ENCODE data around the gene SLAIN1. TPM values are rescaled to one million over a fixed set of nuclear protein-coding genes. Genes with fewer than 3 reads are reported as not detected.

Gene SLAIN1
- total RNA-seq, 1 donor from 2014 or later: 7.4 TPM

DNA sequence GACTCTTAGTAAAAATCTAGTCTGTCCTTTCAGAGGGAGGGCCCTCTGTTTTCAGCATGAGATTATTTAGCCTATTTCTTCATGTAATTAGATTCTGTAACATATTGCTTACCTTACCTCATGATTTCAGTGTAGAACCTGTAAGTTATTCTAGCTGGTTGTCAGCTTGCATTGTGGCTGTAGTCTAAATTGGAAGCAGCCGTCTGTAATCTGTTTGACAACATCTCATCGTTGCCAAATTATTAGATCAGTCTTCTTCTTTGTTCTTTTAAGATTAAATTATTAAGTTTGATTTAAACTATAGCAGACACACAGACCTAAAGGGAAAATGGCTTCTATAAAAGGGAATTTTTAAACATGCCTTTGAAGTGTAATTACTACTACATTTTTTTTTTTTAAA lies 34.8 kb downstream of the SLAIN1 start:
- Mint-ChIP-seq H3K4me3 (ENCODE audit: unreplicated experiment) (no peak overlapping the region), H3K27me3 (ENCODE audit: unreplicated experiment) (no peaks in the 10 kb centered on the region), H3K4me1 (ENCODE audit: unreplicated experiment) (peaks cover 10% of the 10 kb centered on the region), H3K36me3 (ENCODE audit: low read depth, unreplicated experiment) (no peaks in the 10 kb centered on the region), H3K27ac (ENCODE audit: unreplicated experiment) (no peak overlapping the region), H3K9me3 (ENCODE audit: unreplicated experiment) (no peaks in the 10 kb centered on the region)
- TF ChIP-seq, protein P1, sequence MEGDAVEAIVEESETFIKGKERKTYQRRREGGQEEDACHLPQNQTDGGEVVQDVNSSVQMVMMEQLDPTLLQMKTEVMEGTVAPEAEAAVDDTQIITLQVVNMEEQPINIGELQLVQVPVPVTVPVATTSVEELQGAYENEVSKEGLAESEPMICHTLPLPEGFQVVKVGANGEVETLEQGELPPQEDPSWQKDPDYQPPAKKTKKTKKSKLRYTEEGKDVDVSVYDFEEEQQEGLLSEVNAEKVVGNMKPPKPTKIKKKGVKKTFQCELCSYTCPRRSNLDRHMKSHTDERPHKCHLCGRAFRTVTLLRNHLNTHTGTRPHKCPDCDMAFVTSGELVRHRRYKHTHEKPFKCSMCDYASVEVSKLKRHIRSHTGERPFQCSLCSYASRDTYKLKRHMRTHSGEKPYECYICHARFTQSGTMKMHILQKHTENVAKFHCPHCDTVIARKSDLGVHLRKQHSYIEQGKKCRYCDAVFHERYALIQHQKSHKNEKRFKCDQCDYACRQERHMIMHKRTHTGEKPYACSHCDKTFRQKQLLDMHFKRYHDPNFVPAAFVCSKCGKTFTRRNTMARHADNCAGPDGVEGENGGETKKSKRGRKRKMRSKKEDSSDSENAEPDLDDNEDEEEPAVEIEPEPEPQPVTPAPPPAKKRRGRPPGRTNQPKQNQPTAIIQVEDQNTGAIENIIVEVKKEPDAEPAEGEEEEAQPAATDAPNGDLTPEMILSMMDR (IDR thresholded peaks at IDR 0.05; ENCODE audit: unreplicated experiment): no peak
- no peak for DNase-seq (ENCODE audit: low spot score)

DNA sequence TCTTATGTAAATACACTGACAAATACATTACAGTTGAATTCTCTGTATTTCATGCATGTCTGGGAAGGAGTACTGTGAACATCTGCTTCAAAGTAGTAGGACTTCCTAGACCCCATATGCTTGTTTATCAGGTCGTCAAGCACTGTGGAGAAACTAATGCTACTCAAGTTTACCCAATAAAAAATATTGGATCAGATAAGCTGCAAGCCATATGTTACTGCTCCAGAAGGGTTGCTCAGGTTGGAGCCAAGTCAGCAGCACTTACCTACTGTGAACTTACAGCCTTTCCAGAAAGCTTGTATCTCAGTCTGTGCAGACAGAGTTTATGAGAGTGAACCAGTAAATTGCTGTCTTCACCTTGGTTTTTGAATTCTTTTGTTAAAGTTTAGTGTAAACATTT lies 36.2 kb downstream of the SLAIN1 start:
- TF ChIP-seq, protein P1 (IDR thresholded peaks at IDR 0.05; ENCODE audit: unreplicated experiment): no peak
- no peak overlapping the region for H3K27ac Mint-ChIP-seq (ENCODE audit: unreplicated experiment)

DNA sequence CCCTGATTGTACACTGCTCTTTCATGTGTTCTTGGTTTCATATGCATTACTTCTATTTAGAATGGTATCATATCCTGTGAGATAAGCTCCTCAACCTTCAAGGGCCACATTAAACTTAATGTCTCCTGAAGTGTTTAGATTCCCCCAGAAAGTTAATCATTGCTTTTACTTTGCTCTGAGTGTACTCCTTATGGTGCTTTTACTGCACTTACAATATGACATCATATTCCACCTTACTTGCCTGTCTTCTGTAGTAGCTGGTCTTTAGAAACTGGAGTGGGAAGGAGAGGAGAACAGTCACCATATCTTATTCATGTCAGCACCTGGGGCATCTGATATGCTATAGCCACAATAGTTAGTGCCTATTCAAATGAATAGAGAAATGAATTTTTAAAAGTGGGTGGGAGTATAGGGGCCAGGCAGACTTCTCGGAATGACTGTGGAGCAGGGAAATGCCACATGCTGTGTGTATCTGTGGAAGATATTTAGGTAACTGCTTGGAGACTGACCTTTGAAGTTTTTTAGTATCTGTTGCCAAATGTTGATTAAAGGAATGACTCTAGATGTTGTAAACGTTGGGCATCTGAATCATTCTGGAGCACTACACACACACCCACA lies 40.2 kb downstream of the SLAIN1 start:
- Mint-ChIP-seq H3K36me3 (ENCODE audit: low read depth, unreplicated experiment) (no peaks in the 10 kb centered on the region), H3K4me3 (ENCODE audit: unreplicated experiment) (no peak overlapping the region), H3K27ac (ENCODE audit: unreplicated experiment) (no peak overlapping the region), H3K27me3 (ENCODE audit: unreplicated experiment) (no peaks in the 10 kb centered on the region), H3K4me1 (ENCODE audit: unreplicated experiment) (peaks cover 3% of the 10 kb centered on the region), H3K9me3 (ENCODE audit: unreplicated experiment) (no peaks in the 10 kb centered on the region)
- DNase-seq (ENCODE audit: low spot score): no peak
- TF ChIP-seq, protein P1 (IDR thresholded peaks at IDR 0.05; ENCODE audit: unreplicated experiment): no peak

More for the DNA sequence above, 36.2 kb downstream of the SLAIN1 start:
- H3K27me3 Mint-ChIP-seq (ENCODE audit: unreplicated experiment): no peaks in the 10 kb centered on the region
- H3K4me1 Mint-ChIP-seq (ENCODE audit: unreplicated experiment): peaks cover 10% of the 10 kb centered on the region
- H3K4me3 Mint-ChIP-seq (ENCODE audit: unreplicated experiment): no peak overlapping the region
- H3K36me3 Mint-ChIP-seq (ENCODE audit: low read depth, unreplicated experiment): no peaks in the 10 kb centered on the region
- DNase-seq (ENCODE audit: low spot score): no peak
- no peaks in the 10 kb centered on the region for H3K9me3 Mint-ChIP-seq (ENCODE audit: unreplicated experiment)

DNA sequence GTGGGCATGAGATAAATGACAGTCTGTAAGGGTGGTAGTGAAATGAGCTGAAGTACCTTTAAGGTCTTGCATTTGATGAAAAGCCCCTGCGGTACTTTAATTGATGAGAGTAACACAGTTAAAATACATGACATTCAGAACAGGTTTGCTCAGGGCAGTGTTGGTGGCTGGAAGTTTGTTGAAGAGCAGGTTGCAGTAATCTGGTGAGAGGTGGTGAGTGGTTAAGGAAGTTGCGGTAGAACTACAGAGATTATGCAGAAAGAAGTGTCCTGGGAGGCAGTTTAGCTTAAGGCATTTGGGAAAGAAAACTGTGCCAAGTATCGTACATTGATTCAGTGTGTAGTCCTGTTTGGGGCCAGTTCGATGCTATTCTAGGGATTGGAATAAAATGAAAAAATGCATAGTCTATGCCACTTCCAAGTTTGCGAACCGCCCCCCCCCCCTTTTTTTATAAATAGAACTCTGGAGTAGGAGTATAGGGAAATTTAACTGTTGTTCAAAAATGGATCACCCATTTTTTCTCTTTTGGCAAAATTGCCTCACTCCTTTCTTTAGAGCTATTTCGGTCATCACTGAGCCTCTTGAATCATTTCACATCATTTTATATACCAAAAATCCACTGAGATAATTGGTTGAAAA lies 42.7 kb downstream of the SLAIN1 start:
- peaks cover 3% of the 10 kb centered on the region for H3K4me1 Mint-ChIP-seq (ENCODE audit: unreplicated experiment)
- no peaks in the 10 kb centered on the region for H3K27me3 Mint-ChIP-seq (ENCODE audit: unreplicated experiment)
- H3K27ac Mint-ChIP-seq (ENCODE audit: unreplicated experiment): no peak overlapping the region
- H3K4me3 Mint-ChIP-seq (ENCODE audit: unreplicated experiment): no peak overlapping the region
- H3K36me3 Mint-ChIP-seq (ENCODE audit: low read depth, unreplicated experiment): no peaks in the 10 kb centered on the region
- TF ChIP-seq, protein P1 (IDR thresholded peaks at IDR 0.05; ENCODE audit: unreplicated experiment): no peak
- no peaks in the 10 kb centered on the region for H3K9me3 Mint-ChIP-seq (ENCODE audit: unreplicated experiment)
- DNase-seq (ENCODE audit: low spot score): no peak

DNA sequence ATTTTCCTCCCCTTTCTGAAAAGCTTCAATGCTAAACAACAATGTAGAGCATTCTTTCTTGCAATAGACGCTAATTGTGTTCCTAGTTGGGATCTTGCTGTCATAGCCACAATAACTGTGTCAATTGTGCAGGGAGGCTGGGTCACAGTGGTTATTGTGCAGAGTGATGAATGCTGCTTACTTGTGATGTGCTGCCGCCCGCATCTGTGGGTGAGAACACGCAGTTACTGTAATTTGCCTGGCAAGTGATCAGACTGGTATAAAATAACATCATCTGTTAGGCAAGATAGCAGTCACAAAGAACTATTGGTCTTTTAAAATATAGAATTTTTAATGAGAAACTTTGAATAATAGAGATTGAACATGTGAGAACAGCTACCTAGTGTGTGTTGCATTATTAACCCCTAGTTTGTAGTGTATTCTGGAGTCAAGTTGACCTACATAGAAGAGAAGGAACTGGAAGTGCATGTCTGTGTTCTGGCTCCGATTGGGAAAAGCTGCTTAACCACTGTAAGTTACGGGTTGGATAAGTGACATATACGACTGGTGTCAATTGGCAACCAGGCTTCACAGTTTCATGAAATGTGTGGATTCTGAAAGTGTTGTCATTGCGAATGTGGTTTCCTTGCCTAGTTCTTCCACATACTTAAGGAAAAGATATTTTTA lies 43.6 kb downstream of the SLAIN1 start:
- Mint-ChIP-seq H3K9me3 (ENCODE audit: unreplicated experiment) (no peaks in the 10 kb centered on the region), H3K27ac (ENCODE audit: unreplicated experiment) (no peak overlapping the region), H3K36me3 (ENCODE audit: low read depth, unreplicated experiment) (no peaks in the 10 kb centered on the region), H3K27me3 (ENCODE audit: unreplicated experiment) (no peaks in the 10 kb centered on the region), H3K4me3 (ENCODE audit: unreplicated experiment) (no peak overlapping the region), H3K4me1 (ENCODE audit: unreplicated experiment) (peaks cover 3% of the 10 kb centered on the region)
- TF ChIP-seq, protein P1 (IDR thresholded peaks at IDR 0.05; ENCODE audit: unreplicated experiment): no peak
- DNase-seq (ENCODE audit: low spot score): no peak
